ENCODE data around the gene NR1H4.
"Not testable (repeated sequence)": the region's sequence is repeated elsewhere in the genome, so short reads cannot be mapped to it uniquely, and the experiment has no call there.

The NR1H4 gene

DNA sequence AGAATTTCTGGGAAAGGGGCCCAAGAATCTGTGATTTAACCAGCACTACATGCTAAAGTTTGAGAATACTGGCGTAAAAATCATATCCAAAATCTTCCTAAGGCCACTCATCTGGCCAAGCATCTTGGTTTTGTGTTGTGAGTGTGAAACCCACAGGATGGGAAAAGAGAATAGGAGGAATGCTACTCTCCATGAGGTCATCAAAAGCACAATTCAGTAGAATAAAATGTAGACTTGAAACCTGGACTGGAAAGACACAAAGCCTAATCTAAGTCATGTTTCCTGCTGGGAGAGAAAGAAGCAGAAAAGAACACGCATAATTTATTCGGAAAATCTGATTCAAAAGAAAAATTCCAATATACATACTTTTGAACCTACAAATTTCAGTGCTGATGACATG, 42.3 kb downstream of the NR1H4 start:
- DNase-seq (ENCODE audit: low spot score), result no peak

DNA sequence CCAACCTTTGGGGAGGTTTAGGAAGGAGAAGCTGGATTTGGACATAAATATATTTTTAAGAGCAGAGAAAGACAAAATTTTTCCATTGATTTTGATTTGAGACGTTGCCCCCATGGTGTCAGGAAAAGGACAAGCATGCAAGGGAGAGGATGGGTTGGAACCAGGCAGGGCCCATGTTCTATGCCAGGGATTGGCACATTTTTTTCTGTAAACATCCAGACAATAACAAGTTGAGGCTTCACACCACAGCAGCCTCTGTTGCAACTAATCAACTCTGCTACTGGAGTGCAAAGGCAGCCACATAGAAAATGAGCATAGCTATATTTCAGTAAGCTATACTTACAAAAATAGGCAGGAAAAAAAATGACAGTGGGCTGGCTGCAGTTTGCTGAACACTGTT, 44.7 kb downstream of the NR1H4 start:
- no peak for DNase-seq (ENCODE audit: low spot score)

DNA sequence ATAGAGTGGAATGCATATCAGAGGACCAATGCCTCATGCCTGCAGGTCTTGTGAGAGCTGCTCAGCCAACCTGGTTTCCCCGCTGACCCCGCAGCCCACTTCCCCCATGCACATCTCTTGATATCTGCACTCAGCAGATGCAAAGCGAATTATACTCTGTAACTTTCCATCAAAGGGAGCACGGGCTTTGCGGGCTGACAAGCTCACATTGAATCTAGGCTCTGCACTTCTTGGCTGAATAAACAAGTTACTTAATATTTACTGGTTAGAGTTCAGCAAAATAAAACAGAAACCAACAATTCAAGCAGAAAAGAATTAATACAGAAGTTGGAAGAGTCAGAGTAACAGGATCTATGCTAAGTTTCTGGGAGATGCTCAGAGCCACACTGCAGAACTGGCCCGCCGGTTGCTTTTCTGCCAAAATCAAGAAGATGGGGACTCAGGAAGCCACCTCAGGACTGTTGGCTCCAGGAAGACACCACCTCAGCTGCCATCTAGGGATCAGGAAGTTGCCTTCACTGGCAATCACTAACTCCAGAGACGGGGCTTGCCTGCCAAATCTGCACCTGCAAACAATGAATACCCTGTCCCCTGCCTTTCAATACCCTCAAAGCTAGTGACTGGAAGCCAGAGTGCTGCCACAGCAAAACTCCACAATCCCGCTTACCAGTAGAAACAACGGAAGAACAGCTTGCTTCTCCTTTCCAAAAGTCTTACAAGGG, 46.5 kb downstream of the NR1H4 start:
- DNase-seq (ENCODE audit: low spot score), result no peak

DNA sequence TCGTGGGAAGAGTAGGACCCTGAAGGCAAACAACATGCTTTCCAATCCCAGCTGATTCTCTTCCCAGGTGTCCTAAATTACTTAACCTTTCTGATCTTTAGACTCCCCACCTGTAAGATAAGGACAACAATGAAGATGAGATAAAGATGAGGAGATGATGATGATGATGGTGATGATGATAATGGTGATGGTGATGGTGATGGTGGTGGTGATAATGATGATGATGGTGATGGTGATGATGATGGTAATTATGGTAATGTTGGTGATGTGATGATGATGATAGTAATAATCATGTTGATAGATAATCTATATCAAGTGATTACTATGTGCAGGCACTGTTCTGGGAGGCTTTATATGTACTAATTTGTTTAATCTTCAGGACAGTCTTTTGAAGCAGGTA, 48.3 kb downstream of the NR1H4 start:
- no peak for DNase-seq (ENCODE audit: low spot score)

DNA sequence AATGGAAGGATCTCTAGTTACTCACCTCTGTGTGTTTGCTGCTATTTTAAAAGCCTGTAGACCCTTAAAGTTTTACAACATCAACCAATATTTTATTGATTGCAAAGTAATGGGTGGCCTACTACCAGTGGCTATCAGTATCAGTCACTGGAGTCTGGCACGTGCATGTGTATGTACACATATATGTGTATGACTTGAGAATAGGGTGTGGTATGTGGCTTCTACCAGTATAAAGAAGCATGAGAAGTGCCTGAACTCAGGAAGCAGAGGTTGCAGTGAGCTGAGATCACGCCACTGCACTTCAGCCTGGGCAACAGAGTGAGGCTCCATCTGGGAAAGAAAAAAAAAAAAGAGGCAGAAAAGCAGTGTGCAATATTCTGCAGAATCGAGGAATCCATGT, 54.4 kb downstream of the NR1H4 start:
- no peak for DNase-seq (ENCODE audit: low spot score)

DNA sequence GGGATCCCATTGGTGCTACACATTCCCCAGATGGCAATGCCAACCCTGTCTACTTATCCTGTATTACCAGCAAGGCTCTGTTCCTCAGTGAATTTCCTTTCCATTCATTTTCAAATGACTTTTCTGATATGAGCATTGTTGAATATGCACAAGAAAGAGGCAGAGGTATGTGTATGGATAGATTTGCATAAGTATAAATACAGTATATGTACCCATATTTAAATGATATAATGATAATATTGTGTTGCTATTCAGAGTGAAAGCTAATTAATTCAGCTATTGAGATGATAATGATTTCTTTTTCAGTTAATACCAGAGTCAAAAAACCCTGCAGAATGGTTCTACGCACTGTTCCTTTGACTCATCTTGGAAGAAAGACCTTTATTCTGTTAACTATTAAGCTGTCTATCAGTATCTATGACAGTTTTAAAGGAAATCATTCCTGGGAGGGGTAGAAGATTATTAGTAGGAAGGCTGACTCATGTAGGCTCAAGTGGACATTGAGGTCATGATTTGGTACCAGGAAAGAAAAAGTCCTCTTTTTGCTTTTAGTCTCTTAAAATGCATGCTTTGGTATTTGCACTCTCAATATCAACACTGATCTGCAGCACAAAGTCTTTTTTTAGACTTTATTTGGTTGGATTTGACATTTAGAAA, 54.9 kb downstream of the NR1H4 start:
- no peak for DNase-seq (ENCODE audit: low spot score)

DNA sequence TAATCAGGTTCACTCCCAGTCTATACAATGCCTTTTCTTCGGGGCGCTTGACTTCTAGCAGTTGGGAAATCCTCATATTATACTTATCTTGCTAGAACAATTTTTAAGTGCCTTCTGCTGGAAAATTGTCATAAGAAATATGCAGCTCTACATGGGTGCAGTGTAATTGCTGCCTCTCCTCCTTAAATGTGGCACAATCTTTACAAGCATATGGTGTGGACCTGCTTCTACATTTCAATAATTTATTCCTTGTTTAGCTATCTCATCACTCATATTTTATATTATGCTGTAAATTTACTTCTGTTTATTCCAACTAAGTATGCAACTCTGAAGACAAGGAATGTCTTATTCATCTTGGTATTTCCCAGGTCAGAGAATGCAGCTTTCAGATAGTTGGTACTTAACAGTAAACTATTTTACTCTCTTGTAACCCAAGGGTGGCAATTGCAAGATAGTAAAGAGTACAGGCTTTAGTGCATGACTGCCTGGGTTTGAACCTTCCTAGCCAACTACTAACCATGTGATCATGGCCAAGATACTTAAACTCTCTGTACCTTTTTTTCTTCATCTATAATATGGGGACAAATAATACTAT, 56.2 kb downstream of the NR1H4 start:
- no peak for DNase-seq (ENCODE audit: low spot score)

DNA sequence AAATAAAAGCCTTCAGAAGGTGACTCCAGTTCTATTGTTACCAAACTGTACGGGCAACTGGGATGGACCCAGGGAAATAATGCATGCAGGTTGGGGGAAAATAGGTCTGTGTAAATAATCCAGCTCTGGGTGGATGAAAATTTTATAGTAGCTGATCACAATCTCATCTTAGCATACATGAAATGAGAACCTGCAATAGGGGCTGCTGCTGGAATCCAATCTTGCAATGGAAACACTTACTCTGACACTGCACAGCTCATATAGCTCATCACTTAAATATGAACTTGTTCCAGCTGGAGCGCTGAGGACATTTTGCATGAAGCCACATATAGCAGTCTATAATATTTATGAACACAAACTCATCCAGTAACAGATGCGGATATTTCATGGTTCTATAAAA, 59.7 kb downstream of the NR1H4 start:
- DNase-seq (ENCODE audit: low spot score), result no peak

DNA sequence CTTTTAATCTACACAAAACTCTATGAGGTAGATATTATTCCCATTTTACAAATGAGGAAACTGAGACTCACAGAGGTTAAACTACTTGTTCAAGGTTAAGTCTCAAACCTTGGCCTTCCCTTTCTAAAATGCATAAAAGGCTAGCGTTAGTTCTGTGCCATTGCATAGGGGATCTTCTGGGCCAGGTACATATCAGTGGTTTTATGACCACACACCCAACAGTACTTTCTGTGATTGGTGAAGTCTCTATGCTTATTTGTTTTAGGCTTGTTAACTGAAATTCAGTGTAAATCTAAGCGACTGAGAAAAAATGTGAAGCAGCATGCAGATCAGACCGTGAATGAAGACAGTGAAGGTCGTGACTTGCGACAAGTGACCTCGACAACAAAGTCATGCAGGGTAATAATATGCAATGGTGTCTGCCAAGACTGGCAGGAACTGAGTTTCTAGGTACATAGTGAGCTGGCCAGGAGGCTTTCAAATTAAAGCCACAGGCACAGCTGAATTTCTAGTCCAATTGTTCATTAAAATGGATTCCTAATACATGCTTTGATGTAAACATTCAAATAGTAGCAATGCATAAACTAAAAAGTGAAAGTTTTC, 61.1 kb downstream of the NR1H4 start:
- DNase-seq (ENCODE audit: low spot score), result no peak

DNA sequence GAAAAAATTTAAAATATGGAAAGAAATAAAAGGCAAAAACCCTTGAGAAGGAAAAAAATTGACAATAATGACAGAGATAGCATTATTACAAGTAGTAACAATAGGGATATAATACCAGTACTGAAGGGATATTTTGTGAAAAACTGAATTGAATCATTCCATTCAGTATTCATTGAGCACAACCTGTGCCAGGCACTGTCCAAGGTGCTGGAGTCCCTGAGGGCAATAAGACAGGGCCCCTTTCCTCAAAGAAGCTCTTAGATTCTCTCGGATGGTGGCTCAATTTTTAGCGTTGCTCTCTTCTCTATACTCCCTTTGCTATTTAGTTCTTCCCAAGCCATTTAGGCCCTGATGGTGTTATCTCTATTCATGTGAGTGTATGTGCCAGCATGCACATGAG, 65.5 kb downstream of the NR1H4 start:
- peak; percentile 29 for DNase-seq (ENCODE audit: low spot score)

DNA sequence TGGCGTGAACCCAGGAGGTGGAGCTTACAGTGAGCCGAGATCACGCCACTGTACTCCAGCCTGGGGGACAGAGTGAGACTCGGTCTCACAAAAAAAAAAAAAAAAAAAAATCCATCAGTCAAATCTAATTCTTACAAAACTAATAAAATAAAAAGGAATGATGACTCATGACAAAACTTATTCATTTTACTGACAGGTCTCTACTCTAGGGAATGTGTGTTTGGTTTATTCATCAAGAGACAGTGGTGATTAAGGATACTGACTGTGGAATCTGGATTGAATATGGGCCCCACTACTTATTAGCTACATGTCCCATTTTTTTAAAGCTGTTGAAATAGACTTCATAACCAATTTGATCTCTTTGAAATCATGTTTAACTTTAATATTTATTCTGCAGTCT, 70.5 kb downstream of the NR1H4 start:
- no peak for DNase-seq (ENCODE audit: low spot score)

DNA sequence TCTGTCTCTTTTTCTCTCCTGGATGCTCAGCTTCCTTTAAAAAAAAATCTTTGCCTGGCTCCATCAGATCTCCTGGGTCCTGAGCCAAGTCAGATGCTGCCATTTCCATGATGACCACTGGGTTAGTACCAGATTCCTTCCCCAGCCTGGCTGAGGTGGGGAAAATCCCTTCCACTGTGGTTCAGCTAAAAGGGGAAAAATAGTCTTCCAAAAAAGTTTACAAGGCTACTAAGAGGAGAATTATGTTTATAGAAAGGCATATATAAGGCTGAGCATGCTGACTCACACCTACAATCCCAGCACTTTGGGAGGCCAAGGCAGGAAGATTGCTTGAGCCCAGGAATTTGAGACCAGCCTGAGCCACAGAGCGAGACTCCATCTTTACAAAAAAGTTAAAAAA, 71.4 kb downstream of the NR1H4 start:
- DNase-seq (ENCODE audit: low spot score), result no peak

DNA sequence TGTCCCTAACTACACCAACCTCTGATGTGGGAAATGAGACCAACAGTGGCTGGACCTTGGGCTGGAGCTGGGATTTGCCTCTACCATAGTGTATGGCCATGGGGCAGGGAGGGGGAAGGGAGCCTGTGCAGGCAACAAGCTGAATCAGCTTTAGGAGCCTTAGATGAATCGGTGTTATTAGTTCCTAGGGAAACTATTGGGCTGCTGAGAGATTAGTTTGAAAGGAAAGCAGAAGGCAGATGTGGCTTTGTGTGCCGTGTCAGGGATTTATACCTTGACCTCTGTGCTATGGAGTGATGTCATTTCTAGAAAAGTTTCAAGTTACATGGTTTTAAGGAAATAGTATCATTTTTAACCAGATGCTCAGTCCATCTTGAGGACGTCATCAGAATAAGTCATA, 80.3 kb downstream of the NR1H4 start:
- DNase-seq (ENCODE audit: low spot score), result no peak

DNA sequence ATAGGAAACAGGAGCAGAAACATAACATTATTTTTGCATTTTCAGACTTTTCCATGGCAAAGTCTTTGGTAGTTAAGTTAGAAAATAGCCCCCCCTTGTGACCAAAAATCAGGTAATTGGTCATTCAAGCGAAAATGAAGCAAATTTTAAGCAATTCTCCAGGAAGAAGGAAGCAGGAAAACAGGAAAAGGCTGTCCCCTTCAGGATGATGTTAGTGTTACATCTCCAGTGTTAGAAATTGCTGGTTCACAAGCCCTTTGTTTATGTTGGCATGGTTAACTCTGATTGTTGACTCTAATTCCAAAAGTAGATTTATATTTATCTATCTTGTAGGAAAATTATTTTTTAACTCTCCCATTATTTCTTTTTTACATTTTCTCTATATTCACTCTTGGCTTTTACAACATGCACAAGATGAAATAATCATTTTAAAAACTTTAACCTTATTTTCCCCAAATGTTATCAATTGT, 81.0 kb downstream of the NR1H4 start:
- DNase-seq (ENCODE audit: low spot score), result peak; percentile 77

DNA sequence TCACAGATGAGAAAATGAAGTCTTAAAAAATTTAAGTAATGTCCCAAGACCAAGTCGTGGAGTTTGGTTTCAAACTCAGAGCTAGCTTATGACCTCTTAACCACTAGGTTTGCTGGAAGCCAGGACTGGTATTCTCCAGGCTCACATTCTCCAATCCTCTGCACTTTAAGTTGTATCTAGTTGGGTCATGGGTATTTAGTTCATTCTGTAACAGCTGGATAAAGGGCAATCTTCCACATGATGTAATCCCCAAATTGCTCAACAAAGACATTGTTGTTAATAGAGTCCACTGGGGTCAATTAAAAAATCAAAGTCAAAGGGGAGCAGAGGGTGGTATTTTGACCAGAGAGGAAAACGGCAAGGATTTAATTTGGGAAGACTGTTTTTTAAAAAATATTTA, 82.1 kb downstream of the NR1H4 start:
- peak; percentile 9 for DNase-seq (ENCODE audit: low spot score)

DNA sequence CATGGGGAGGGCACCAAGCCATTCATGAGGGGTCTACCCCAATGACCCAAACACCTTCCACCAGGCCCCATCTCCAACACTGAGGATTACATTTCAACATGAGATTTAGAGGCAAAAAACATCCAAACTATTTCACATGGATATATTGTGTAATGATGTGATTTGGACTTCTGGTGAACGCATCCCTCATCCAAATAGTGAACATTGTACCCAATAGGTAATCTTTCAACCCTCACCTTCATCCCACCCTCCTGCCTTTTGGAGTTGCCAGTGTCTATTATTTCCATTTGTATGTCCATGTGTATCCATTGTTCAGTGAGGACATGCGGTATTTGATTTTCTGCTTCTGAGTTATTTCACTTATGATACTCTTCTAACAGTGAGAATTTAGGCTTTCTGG, 83.7 kb downstream of the NR1H4 start:
- DNase-seq (ENCODE audit: low spot score), result no peak

DNA sequence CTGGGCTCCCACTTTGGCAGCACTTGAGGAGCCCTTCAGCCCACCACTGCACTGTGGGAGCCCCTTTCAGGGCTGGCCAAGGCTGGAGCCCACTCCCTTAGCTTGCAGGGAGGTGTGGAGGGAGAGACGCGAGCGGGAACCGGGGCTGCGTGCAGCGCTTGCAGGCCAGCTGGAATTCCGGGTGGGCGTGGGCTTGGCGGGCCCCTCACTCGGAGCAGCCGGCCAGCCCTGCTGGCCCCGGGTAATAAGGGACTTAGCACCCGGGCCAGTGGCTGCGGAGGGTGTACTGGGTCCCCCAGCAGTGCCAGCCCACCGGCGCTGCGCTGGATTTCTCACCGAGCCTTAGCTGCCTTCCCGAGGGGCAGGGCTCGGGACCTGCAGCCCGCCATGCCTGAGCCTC, 85.6 kb downstream of the NR1H4 start:
- DNase-seq (ENCODE audit: low spot score), result not testable (repeated sequence)

DNA sequence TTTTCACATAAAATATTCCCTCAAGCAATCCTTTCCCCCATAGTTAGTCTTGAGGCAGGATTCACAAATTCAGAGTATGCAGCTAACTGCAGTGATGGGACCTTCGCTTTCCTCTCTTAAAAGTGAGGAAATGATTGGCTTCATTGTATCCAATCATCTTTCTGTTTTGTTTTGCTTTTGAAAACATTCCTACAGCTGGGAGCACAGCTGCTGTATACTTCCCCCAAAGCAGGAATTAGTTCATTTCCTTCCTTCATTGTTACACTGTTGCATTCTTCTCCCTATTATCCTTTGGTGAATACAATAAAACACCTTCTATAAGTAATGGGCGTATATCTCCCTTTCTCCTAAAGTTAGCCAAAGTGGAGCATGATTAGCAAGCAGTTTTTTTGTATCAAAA, 90.4 kb downstream of the NR1H4 start:
- peak; percentile 12 for DNase-seq (ENCODE audit: low spot score)

DNA sequence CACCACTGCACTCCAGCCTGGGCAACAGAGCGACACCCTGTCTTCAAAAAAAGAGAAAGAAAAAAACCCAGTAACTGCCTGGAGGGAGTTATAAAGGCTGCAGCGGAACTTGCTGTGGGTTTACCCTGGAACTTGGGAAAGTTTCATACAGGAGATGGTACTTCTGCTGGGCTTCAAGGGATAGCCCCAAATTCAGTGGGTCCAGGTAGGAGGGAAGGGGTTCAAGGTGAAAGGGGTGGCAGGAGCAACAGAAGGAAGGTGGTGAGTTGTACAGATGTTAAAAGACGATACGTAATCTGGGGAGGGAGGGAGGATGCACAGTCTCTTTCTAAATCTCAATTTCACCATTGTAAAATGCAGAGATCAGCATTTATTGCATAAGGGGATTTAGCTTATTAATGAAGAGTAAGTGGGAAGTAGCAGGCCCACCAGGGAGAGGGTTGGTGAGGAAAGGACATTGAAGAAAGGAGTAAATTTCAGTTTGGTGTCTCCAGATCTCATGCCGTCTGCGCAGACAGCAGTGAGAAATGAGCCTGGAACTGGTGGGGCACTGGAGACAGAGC, 91.3 kb downstream of the NR1H4 start:
- DNase-seq (ENCODE audit: low spot score), result no peak

DNA sequence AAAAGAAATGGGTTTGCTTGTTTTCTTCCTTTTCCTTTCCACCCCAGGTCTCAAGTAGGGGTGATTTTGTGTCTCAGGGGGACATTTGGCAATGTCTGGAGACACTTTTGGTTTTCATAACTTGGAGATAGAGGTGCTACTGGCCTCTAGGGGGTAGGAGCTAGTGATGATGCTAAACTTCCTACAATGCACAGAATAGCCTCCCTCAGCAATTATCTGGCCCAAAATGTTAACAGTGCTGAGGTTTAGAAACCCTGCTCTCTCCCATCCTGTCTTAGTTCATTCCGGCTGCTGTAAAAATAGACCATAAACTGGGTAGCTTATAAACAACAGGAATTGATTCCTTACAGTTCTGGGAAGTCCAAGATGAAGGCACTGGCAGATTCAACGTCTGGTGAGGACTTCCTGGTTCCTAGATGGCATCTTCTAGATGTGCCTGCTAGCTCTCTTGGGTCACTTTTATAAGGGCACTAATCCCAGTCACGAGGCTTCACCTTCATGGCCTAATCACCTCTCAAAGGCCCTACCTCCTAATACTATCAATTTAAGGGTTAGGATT, 92.4 kb downstream of the NR1H4 start:
- no peak for DNase-seq (ENCODE audit: low spot score)

DNA sequence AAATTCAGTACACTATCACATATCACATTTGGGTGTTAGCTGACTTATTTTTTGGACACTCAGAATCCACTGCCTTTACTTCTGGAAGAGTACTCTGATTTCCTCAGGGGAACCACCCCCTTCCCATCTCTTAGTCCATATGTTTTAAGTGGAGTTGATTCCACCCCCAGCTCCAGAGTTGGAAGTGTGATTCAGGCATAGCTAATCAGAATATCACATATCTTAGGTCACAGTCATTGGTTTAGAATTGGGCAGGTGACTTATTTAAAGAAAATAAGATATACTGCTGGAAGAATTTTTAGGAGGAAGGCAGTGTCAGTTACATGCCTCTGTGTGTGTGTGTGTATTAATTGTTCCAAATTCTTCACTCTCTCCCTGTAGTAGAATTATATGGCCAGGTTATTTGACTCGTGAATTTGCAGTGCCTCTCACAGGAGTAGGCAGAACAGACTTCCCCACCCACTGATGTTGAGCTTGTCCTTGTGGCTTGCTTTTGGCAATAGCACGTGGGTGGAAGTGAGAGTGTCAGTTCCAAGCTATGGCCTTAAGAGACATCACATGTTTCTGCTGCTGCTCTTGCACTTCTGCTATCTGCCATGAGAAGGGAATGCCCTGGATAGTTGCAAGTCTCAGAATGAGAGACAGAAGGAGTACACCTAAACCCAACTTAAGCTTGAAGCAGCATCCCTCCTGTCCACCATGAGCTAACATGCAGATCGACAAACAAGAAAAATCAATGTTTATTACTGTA, 93.4 kb downstream of the NR1H4 start:
- DNase-seq (ENCODE audit: low spot score), result peak; percentile 29

DNA sequence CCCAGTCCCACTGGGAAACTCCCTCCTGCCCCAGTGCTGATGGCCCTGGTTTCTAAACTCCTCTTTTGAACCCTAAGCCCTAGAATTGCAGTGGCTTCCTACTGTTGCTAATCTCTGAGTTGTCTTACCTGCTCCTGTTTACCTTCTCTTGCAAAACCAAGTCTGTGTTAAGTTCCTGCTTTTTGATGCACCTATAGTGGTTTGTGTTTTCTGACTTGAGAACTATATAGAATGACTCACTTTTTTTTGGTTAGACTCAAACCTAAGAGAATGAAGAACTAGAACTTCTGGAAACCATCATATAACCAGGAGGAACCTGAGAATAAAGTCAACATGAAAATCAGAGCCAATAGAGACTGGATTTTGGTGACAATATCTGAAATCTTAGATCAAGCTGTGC, 94.3 kb downstream of the NR1H4 start:
- DNase-seq (ENCODE audit: low spot score), result no peak

All from AG08396 (cell line).